ENCODE data around the gene CLDN14. TPM values are rescaled to one million over a fixed set of nuclear protein-coding genes. Genes with fewer than 3 reads are reported as not detected.

The CLDN14 gene
- total RNA-seq, 2 experiments from 2014 or later = not detected

GRCh38 chr21:36446301-36446700 lies 33.6 kb downstream of the CLDN14 start:
- POLR2A ChIA-PET = no interaction called here

GRCh38 chr21:36441715-36442114 lies 38.2 kb downstream of the CLDN14 start:
- POLR2A ChIA-PET = interaction anchor here (0.6 kb wide), 1 partner anchor 11 kb away, joined by 3 read pairs; no protein-coding TSS in a partner anchor
- CTCF ChIA-PET = no interaction called here

More at GRCh38 chr21:36446301-36446700, 33.6 kb downstream of the CLDN14 start:
- CTCF ChIA-PET = no interaction called here

GRCh38 chr21:36437745-36438128 lies 42.2 kb downstream of the CLDN14 start:
- ChIA-PET POLR2A (no interaction called here), CTCF (no interaction called here)

GRCh38 chr21:36436829-36437744 lies 42.8 kb downstream of the CLDN14 start:
- CTCF ChIA-PET = no interaction called here

GRCh38 chr21:36434144-36434543 lies 45.8 kb downstream of the CLDN14 start:
- ChIA-PET CTCF (no interaction called here), POLR2A (no interaction called here)

More at GRCh38 chr21:36436829-36437744, 42.8 kb downstream of the CLDN14 start:
- POLR2A ChIA-PET = no interaction called here

- CTCF ChIA-PET = no interaction called here
- POLR2A ChIA-PET = no interaction called here
Measured at GRCh38 chr21:36433059-36433709, 46.7 kb downstream of the CLDN14 start.

- POLR2A ChIA-PET = no interaction called here
- CTCF ChIA-PET = no interaction called here
Measured at GRCh38 chr21:36431252-36431651, 48.7 kb downstream of the CLDN14 start.

- CTCF ChIA-PET = interaction anchor here (0.7 kb wide), 1 partner anchor 275 kb away, joined by 3 read pairs; no protein-coding TSS in a partner anchor
- POLR2A ChIA-PET = interaction anchor here (0.6 kb wide), 1 partner anchor 985 kb away, joined by 3 read pairs; no protein-coding TSS in a partner anchor
Measured at GRCh38 chr21:36430841-36431240, 49.1 kb downstream of the CLDN14 start.

GRCh38 chr21:36429947-36430546 lies 49.9 kb downstream of the CLDN14 start:
- ChIA-PET POLR2A (interaction anchor here (0.7 to 1.2 kb wide), 2 partner anchors 45 to 123 kb away, joined by 3 to 5 read pairs; partner anchors contain the start of gene CHAF1B), CTCF (interaction anchor here (0.7 kb wide), 1 partner anchor 276 kb away, joined by 3 read pairs; no protein-coding TSS in a partner anchor)

GRCh38 chr21:36428761-36429432 lies 51.0 kb downstream of the CLDN14 start:
- CTCF ChIA-PET = interaction anchor here (0.5 kb wide), 1 partner anchor 25 kb away, joined by 3 read pairs; no protein-coding TSS in a partner anchor

GRCh38 chr21:36427502-36427901 lies 52.4 kb downstream of the CLDN14 start:
- ChIA-PET CTCF (interaction anchor here (1.2 kb wide), 1 partner anchor 300 kb away, joined by 3 read pairs; no protein-coding TSS in a partner anchor), POLR2A (no interaction called here)

More at GRCh38 chr21:36428761-36429432, 51.0 kb downstream of the CLDN14 start:
- POLR2A ChIA-PET = interaction anchor here (0.6 kb wide), 1 partner anchor 742 kb away, joined by 3 read pairs; no protein-coding TSS in a partner anchor

- ChIA-PET POLR2A (no interaction called here), CTCF (no interaction called here)
Measured at GRCh38 chr21:36425286-36425685, 54.6 kb downstream of the CLDN14 start.

GRCh38 chr21:36424592-36424991 lies 55.3 kb downstream of the CLDN14 start:
- POLR2A ChIA-PET = no interaction called here

GRCh38 chr21:36423771-36424433 lies 56.0 kb downstream of the CLDN14 start:
- POLR2A ChIA-PET = no interaction called here
- CTCF ChIA-PET = no interaction called here

More at GRCh38 chr21:36424592-36424991, 55.3 kb downstream of the CLDN14 start:
- CTCF ChIA-PET = no interaction called here

GRCh38 chr21:36422279-36423098 lies 57.4 kb downstream of the CLDN14 start:
- ChIA-PET CTCF (interaction anchor here (1.4 kb wide), 1 partner anchor 8 kb away, joined by 7 read pairs; no protein-coding TSS in a partner anchor), POLR2A (no interaction called here)

- CTCF ChIA-PET = interaction anchor here (1.3 kb wide), 1 partner anchor 179 kb away, joined by 3 read pairs; no protein-coding TSS in a partner anchor
- POLR2A ChIA-PET = no interaction called here
Measured at GRCh38 chr21:36420571-36421339, 59.2 kb downstream of the CLDN14 start.

GRCh38 chr21:36419996-36420395 lies 59.9 kb downstream of the CLDN14 start:
- CTCF ChIA-PET = interaction anchor here (1.3 kb wide), 1 partner anchor 180 kb away, joined by 3 read pairs; no protein-coding TSS in a partner anchor
- POLR2A ChIA-PET = no interaction called here

Measured in activated CD8-positive, alpha-beta memory T cell treated with anti-CD3 and anti-CD28 coated beads for 36 hours (primary cell).